22Rv1 (cell line): Measurements from ENCODE around the gene NBL1.
A peak's percentile ranks its signal among the peaks of the same experiment; 100 is the strongest.

Experiments used
- H3K27ac ChIP-seq: fragments of 450-650 bp; 2 replicates; pipeline ENCODE4 v1.5.1; 2017
- CTCF ChIP-seq: fragments of 450-650 bp; IDR thresholded peaks from 2 replicates; pipeline ENCODE4 v1.5.1; 2017; ENCODE audit warnings: mild to moderate bottlenecking
- ZFX ChIP-seq: fragments of 450-650 bp; IDR thresholded peaks from 2 replicates; pipeline ENCODE4 v1.6.1; 2017; ENCODE audit warnings: antibody characterized with exemption, borderline replicate concordance

Gene NBL1

GRCh38 chr1:19700079-19700777, 56.1 kb downstream of the NBL1 start:
- TF ChIP-seq CTCF (no peak), ZFX (no peak)
- H3K27ac ChIP-seq: no peak overlapping the region

GRCh38 chr1:19703280-19703679, 59.2 kb downstream of the NBL1 start:
- H3K27ac ChIP-seq: no peak overlapping the region
- TF ChIP-seq ZFX: no peak
- TF ChIP-seq CTCF: no peak

DNA sequence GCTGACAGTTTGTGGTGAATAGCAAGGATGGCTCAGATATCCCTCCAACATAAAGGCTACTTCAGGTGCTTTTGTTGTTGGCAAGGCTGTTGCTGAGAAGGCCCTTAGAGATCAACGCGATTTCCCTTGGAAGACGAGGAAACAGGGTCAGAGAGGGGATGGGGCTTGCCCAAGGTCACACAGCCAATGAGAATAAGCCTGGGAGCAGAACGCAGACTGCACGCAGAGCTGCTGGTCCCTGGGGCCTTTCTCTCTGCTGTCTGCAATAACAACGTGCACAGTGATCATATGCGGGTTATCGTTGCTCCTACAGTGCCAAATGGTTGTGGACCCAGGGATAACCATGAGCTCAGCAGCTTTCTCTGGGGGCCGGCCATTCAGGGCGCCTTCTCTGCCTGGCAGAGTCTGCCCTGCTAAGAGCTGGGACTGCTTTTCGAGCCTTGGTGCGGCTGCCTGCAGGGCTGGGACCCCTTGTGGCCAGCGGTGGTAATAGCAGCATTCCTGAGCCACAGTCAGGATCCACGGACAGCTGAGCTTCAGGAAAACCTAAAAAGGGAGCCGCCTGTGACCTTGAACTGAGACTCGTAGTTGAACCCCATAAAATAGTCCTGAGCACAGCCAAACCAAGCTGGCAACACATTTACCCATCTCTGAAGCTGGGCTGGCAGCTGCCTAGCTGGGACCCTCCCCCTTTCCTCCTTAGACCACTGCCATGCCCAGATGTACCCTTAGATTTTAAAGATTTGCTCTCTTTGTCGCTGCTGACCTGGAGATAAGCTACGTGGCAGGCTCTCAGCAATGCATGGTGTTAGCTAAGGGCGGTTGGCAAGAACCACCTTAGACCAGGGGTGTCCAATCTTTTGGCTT, 60.4 kb downstream of the NBL1 start:
- TF ChIP-seq CTCF (peak; percentile 94), ZFX (no peak)

DNA sequence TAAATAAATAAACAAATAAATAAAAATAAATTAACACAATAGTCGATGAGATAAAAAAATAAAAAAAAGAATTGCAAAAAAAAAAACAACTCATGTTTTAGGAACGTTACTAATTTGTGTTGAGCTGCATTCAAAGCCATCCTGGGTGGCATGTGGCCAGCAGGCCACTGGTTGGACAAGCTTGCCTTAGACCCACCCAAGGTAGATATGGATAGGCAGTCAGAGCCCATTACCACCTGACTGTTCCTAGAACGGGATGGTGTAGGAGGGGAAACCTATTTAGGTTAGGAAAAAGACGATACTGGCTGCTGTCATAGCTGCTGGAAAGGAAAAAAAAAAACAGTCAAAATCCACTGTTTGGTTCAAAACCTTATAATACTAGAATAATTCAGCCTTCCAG, 61.4 kb downstream of the NBL1 start:
- no peak for TF ChIP-seq ZFX
- H3K27ac ChIP-seq: no peak overlapping the region

More for the DNA sequence above, 60.4 kb downstream of the NBL1 start:
- H3K27ac ChIP-seq: no peak overlapping the region

GRCh38 chr1:19706136-19706535, 62.0 kb downstream of the NBL1 start:
- no peak overlapping the region for H3K27ac ChIP-seq
- no peak for TF ChIP-seq ZFX
- TF ChIP-seq CTCF: no peak
